ENCODE results near the gene GSG1L.

DNA sequence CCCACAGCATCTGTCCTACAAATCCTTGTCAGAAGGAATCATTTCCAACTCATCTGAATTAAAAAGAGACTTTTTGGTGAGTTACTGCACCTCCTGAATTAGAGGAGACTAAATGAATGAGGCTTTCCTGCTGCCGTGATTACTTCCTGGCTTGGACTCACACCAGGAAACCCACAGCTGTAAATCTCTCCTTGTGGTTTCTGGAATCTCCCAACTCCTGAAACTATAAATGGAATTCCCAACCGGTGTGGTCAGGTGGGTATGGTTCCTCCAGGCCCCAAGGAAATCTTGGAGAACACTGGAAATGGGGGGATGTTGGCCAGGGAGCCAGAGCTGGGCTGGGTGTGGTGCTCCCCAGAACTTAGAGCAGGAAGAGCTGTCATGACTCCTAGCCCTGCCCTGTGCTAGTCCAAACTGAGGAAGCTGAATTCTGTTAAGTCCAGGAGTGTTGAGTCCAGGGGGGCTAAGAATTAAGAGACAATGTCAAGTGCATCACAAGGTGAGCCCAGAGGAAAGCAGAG is 216.4 kb downstream of the GSG1L start:
- TF ChIP-seq BHLHE40 (IDR thresholded peaks at IDR 0.05; ENCODE audit: low read length) = no peak
- TF ChIP-seq, protein P1, sequence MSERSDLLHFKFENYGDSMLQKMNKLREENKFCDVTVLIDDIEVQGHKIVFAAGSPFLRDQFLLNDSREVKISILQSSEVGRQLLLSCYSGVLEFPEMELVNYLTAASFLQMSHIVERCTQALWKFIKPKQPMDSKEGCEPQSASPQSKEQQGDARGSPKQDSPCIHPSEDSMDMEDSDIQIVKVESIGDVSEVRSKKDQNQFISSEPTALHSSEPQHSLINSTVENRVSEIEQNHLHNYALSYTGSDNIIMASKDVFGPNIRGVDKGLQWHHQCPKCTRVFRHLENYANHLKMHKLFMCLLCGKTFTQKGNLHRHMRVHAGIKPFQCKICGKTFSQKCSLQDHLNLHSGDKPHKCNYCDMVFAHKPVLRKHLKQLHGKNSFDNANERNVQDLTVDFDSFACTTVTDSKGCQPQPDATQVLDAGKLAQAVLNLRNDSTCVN (CRISPR knock-in tag; IDR thresholded peaks at IDR 0.05) = no peak
- no peak for TF ChIP-seq TBP (optimal IDR thresholded peaks at IDR 0.05; ENCODE audit: low read depth, low read length)
- no peak for TF ChIP-seq KLF1 (tag; IDR thresholded peaks at IDR 0.05)
- no peak for TF ChIP-seq YY1 (IDR thresholded peaks at IDR 0.05; ENCODE audit: borderline replicate concordance in 1 of 3, control insufficient read depth in 1 of 3, extremely low read depth in 1 of 3, insufficient read depth in 3 of 3, insufficient read length in 1 of 3, insufficient replicate concordance in 2 of 3, low read depth in 1 of 3, low read length in 2 of 3)
- TF ChIP-seq, protein P2, sequence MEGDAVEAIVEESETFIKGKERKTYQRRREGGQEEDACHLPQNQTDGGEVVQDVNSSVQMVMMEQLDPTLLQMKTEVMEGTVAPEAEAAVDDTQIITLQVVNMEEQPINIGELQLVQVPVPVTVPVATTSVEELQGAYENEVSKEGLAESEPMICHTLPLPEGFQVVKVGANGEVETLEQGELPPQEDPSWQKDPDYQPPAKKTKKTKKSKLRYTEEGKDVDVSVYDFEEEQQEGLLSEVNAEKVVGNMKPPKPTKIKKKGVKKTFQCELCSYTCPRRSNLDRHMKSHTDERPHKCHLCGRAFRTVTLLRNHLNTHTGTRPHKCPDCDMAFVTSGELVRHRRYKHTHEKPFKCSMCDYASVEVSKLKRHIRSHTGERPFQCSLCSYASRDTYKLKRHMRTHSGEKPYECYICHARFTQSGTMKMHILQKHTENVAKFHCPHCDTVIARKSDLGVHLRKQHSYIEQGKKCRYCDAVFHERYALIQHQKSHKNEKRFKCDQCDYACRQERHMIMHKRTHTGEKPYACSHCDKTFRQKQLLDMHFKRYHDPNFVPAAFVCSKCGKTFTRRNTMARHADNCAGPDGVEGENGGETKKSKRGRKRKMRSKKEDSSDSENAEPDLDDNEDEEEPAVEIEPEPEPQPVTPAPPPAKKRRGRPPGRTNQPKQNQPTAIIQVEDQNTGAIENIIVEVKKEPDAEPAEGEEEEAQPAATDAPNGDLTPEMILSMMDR (IDR thresholded peaks at IDR 0.05 in 2 of 3, conservative IDR thresholded peaks at IDR 0.05 in 1 of 3; ENCODE audit: insufficient read depth in 2 of 3, low read depth in 1 of 3, low read length in 3 of 3) = no peak
- TF ChIP-seq TBL1XR1 (IDR thresholded peaks at IDR 0.05; ENCODE audit: low read length in 2 of 2) = no peak
- TF ChIP-seq, protein P3, sequence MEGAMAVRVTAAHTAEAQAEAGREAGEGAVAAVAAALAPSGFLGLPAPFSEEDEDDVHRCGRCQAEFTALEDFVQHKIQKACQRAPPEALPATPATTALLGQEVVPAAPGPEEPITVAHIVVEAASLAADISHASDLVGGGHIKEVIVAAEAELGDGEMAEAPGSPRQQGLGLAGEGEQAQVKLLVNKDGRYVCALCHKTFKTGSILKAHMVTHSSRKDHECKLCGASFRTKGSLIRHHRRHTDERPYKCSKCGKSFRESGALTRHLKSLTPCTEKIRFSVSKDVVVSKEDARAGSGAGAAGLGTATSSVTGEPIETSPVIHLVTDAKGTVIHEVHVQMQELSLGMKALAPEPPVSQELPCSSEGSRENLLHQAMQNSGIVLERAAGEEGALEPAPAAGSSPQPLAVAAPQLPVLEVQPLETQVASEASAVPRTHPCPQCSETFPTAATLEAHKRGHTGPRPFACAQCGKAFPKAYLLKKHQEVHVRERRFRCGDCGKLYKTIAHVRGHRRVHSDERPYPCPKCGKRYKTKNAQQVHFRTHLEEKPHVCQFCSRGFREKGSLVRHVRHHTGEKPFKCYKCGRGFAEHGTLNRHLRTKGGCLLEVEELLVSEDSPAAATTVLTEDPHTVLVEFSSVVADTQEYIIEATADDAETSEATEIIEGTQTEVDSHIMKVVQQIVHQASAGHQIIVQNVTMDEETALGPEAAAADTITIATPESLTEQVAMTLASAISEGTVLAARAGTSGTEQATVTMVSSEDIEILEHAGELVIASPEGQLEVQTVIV (CRISPR knock-in tag; IDR thresholded peaks at IDR 0.05; ENCODE audit: borderline replicate concordance) = no peak
- no peak for TF ChIP-seq FOXM1 (IDR thresholded peaks at IDR 0.05; ENCODE audit: low read depth)
- TF ChIP-seq FOXM1 (CRISPR knock-in tag; IDR thresholded peaks at IDR 0.05; ENCODE audit: low read depth) = no peak
- no peak for TF ChIP-seq GABPA (tag; conservative IDR thresholded peaks at IDR 0.05; ENCODE audit: low read depth)
- TF ChIP-seq ARID2 (IDR thresholded peaks at IDR 0.05) = no peak
- TF ChIP-seq JUND (IDR thresholded peaks at IDR 0.05; ENCODE audit: borderline replicate concordance, low read depth, low read length) = no peak
- TF ChIP-seq JUND (tag; IDR thresholded peaks at IDR 0.05; ENCODE audit: borderline replicate concordance, low read depth, low read length) = no peak
- TF ChIP-seq, protein P4, sequence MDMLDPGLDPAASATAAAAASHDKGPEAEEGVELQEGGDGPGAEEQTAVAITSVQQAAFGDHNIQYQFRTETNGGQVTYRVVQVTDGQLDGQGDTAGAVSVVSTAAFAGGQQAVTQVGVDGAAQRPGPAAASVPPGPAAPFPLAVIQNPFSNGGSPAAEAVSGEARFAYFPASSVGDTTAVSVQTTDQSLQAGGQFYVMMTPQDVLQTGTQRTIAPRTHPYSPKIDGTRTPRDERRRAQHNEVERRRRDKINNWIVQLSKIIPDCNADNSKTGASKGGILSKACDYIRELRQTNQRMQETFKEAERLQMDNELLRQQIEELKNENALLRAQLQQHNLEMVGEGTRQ (CRISPR knock-in tag; IDR thresholded peaks at IDR 0.05) = no peak

Measured in K562 (cell line).